Progenitor cell of endocrine pancreas (in vitro differentiated cells): Measurements from ENCODE around the gene AGO3. TPM values are rescaled to one million over a fixed set of nuclear protein-coding genes. Genes with fewer than 3 reads are reported as not detected.

Experiments
- DNase-seq: peaks from one replicate; pipeline ENCODE4 v3.0.0; 2021; ENCODE audit warnings: low spot score; ENCODE audit not compliant: unreplicated experiment
- H3K27ac Mint-ChIP-seq: 2 replicates; pipeline ENCODE4 v1.8.0; 2021; ENCODE audit warnings: mild to moderate bottlenecking, moderate library complexity, mixed read lengths
- H3K27me3 Mint-ChIP-seq: 2 replicates; pipeline ENCODE4 v1.8.0; 2021; ENCODE audit warnings: mixed read lengths
- H3K36me3 Mint-ChIP-seq: 2 replicates; pipeline ENCODE4 v1.8.0; 2022; ENCODE audit warnings: mixed read lengths; ENCODE audit not compliant: insufficient read depth
- H3K4me1 Mint-ChIP-seq: 2 replicates; pipeline ENCODE4 v1.8.0; 2021; ENCODE audit warnings: low read depth, mixed read lengths
- H3K4me3 Mint-ChIP-seq: 2 replicates; pipeline ENCODE4 v1.8.0; 2021; ENCODE audit warnings: low read depth, mild to moderate bottlenecking, moderate library complexity, mixed read lengths
- H3K9me3 Mint-ChIP-seq: 2 replicates; pipeline ENCODE4 v1.8.0; 2021; ENCODE audit warnings: low read depth, mixed read lengths
- CTCF ChIP-seq: fragments of 200-600 bp; sonication (generic); IDR thresholded peaks from one replicate; pipeline ENCODE4 v1.5.0; 2021; ENCODE audit warnings: antibody characterized with exemption, mild to moderate bottlenecking; ENCODE audit not compliant: unreplicated experiment
- total RNA-seq: library from RNA; stranded (reverse); gene quantifications from 2 replicates; pipeline ENCODE4 v1.2.1, GENCODE V29; 2021

Gene AGO3
- total RNA-seq, 1 donor from 2014 or later = 40.8 TPM

- Mint-ChIP-seq H3K4me1 (peaks cover 16% of the 10 kb centered on the region), H3K27ac (peak within 1 kb of the TSS; percentile 93), H3K4me3 (peak within 1 kb of the TSS; percentile 89)
Observed at GRCh38 chr1:36088577-36089392, 157.9 kb downstream of the AGO3 start, which contains the start of gene ADPRS. Gene ADPRS, plus strand, starts transcription at chr1:36088892. Its CDS starts 13 bp downstream, at chr1:36088905.

GRCh38 chr1:36089393-36090121 is 158.7 kb downstream of the AGO3 start:
- no peak for DNase-seq
- peaks cover 1% of the 10 kb centered on the region for H3K36me3 Mint-ChIP-seq
- TF ChIP-seq CTCF = no peak
- H3K27me3 Mint-ChIP-seq = no peaks in the 10 kb centered on the region
- H3K27ac Mint-ChIP-seq = peak overlapping the region; percentile 93
- peaks cover 14% of the 10 kb centered on the region for H3K4me1 Mint-ChIP-seq
- H3K9me3 Mint-ChIP-seq = no peaks in the 10 kb centered on the region
- peak overlapping the region; percentile 89 for H3K4me3 Mint-ChIP-seq

More at GRCh38 chr1:36088577-36089392, 157.9 kb downstream of the AGO3 start, which contains the start of gene ADPRS:
- Mint-ChIP-seq H3K27me3 (no peaks in the 10 kb centered on the region), H3K9me3 (no peaks in the 10 kb centered on the region), H3K36me3 (peaks cover 1% of the 10 kb centered on the region)
- DNase-seq = peak; percentile 79
- TF ChIP-seq CTCF = peak; percentile 100

GRCh38 chr1:36091141-36091540 is 160.2 kb downstream of the AGO3 start:
- no peak overlapping the region for H3K27ac Mint-ChIP-seq

GRCh38 chr1:36091698-36092097 is 160.8 kb downstream of the AGO3 start:
- Mint-ChIP-seq H3K27ac (no peak overlapping the region), H3K4me1 (peaks cover 10% of the 10 kb centered on the region), H3K27me3 (no peaks in the 10 kb centered on the region), H3K9me3 (no peaks in the 10 kb centered on the region), H3K36me3 (peaks cover 1% of the 10 kb centered on the region), H3K4me3 (peak overlapping the region; percentile 48)
- DNase-seq = no peak
- TF ChIP-seq CTCF = no peak

More at GRCh38 chr1:36091141-36091540, 160.2 kb downstream of the AGO3 start:
- TF ChIP-seq CTCF = no peak
- Mint-ChIP-seq H3K4me3 (no peak overlapping the region), H3K9me3 (no peaks in the 10 kb centered on the region), H3K4me1 (peaks cover 10% of the 10 kb centered on the region), H3K27me3 (no peaks in the 10 kb centered on the region), H3K36me3 (peaks cover 1% of the 10 kb centered on the region)
- DNase-seq = no peak

- TF ChIP-seq CTCF = no peak
- Mint-ChIP-seq H3K4me3 (no peak overlapping the region), H3K27ac (no peak overlapping the region)
Observed at GRCh38 chr1:36092166-36092797, 161.4 kb downstream of the AGO3 start.

More at GRCh38 chr1:36092166-36092797, 161.4 kb downstream of the AGO3 start:
- peaks cover 1% of the 10 kb centered on the region for H3K36me3 Mint-ChIP-seq
- H3K4me1 Mint-ChIP-seq = peaks cover 10% of the 10 kb centered on the region
- H3K27me3 Mint-ChIP-seq = no peaks in the 10 kb centered on the region
- no peaks in the 10 kb centered on the region for H3K9me3 Mint-ChIP-seq
- DNase-seq = no peak
